ENCODE results near the gene NDUFA11.

The NDUFA11 gene

GRCh38 chr19:5903624-5904351 is at the start of gene NDUFA11:
Gene NDUFA11 (minus strand): TSS chr19:5903790. CDS start chr19:5903708, 82 bp downstream.
- no peak for DNase-seq (ENCODE audit: low read depth, low spot score)
- peak within 1 kb of the TSS; percentile 87 for H3K27ac ChIP-seq

DNA sequence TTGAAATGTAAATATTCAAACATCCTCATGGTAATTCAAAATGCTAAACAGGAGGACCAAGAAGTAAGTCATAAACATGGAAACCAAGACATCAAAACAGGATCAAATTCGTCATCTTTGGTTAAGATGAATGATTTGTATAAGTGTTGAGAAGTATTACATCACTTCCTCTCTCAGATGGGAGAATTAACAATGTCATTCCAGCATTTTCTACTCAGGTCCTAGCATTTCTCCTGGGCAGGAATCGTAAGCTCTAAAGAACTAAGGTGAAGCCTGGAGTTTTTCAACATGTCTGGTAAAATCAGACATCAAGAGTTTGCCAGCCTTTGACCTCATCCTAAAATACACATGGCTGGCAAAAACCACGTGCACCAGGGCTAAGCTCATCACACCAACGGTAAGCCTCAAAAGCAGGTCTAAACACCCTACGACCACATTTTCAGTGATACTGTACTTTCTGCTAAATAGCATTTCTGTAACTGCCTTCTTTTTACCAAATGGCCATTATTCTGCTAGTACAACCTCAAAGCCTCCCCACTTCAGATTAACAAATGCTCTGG is 49.5 kb upstream of the NDUFA11 start:
- no peak for DNase-seq (ENCODE audit: low read depth, low spot score)
- peak overlapping the region; percentile 76 for H3K27ac ChIP-seq

DNA sequence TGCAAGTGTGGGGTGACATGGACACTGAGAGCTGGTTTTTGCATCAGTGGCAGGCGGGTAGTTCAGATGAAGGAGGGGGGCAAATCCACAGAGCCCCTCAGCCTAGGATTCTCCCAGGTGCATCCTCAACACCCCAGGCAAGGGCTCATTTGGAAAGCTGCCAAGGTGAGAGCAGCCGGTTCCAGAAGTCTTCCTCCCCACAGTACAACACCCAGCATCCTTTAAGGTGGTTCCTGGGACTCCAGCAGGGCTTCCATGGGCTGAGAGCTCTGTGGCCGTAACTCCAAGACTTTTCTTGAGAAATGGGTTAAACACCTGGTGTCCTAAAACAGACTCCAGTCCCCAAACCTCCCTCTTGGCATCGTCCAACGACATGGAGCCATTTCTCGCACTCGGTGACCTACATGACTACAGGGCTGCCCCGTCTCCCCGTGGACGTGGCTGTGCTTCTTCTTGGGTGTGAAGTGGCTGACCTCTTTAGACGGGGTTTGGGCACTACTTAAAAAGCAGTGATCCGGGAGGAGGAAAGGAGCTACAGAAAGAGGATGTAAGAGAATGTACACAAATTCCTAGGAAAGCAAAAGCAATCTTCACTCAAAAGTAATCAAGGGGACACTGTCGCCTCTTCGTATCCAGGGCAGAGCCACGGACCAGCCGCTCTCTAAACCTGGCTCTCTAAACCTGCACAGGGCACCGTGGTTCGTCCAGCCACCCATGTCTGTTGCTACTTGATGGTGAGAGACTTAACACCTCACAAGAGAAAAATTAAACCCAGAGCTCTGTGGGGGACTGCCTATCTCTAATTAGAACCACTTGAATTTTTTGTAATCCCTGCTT is 48.8 kb upstream of the NDUFA11 start:
- H3K27ac ChIP-seq: peak overlapping the region; percentile 76
- no peak for DNase-seq (ENCODE audit: low read depth, low spot score)

- no peak for DNase-seq (ENCODE audit: low read depth, low spot score)
- no peak overlapping the region for H3K27ac ChIP-seq
These were observed 47.8 kb upstream of the NDUFA11 start for GRCh38 chr19:5951338-5951861.

DNA sequence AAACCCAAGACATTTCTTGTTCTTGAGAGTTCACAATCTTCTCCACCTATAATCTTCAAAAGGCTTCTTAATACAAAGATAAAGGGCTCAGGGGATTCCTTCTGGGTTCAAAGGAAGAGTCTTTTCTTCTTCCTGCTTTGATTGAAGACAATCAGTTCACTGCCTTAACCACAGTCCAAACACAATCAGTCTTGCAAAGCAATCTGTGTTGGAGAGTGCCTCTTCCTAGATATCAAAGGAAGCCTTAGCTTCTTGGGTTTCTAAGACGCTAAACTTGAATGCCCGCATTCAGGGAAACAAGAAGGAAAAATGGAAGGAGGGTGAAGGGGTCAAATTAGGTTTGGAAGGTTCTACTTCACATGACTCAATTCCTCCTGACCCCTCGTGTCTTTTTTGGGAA is 47.2 kb upstream of the NDUFA11 start:
- no peak for DNase-seq (ENCODE audit: low read depth, low spot score)
- no peak overlapping the region for H3K27ac ChIP-seq

DNA sequence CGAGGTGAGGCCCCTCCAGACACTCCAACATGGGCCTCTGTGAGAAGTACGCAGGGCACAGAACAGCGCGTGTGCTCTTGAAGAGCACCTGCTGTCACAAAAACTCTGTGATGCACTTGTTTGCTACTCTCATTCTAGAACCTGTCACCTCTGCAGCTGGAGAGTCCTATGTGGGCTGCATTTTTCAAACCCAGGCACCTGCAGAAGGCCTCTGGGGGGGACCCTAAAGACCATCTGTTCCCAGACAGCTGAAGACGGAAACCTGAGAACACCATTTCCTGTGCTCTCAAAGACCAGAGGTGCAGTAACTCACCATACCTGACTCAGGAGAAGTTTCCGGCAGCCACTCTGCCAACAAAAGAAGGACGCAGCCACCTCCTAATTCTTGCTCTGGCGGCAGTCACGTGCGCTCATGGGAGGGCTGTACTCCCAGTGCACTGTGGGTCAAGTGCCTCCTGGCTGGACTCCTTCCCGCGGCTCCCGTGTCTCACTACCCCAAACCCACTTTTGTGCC is 46.3 kb upstream of the NDUFA11 start:
- H3K27ac ChIP-seq: no peak overlapping the region
- no peak for DNase-seq (ENCODE audit: low read depth, low spot score)

DNA sequence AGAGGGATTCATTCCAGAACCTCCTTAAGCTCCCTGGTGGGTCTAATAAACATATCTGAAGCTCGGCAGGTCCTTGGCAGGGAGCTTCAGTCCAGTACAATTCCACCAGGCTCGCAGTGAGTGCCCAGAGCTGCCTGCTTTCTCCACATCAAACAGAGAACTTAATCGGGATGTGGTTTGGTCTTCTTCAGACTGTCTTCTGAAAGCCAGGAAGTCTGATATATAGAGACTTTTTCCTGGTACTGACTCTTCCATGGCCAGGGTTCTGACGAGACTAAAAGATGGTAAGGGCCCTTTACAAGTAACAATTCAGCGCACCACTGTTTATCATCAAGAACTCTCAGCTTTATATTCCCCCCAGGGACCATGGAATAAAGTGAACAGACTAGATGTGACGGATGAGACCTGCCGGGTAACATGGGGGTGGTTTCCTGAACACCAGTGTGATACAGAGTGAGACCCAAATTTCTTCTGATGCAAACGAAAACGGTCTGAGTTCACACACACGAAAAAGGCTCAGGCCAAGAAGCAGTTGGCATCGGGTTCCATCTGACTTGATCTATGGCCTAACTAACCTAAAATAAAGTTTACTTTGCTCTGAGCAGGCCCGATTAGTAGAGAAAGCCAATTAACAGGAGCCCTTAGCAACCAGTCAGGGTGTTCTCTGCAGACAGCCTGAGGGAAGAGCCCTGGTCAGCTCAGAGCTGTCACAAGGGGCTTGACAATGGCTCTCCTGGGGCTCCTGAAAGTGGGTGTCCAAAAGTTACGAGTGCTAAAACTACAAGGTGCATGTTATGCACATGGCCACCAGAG is 45.4 kb upstream of the NDUFA11 start:
- no peak overlapping the region for H3K27ac ChIP-seq
- no peak for DNase-seq (ENCODE audit: low read depth, low spot score)

GRCh38 chr19:5947435-5947834 is 43.8 kb upstream of the NDUFA11 start:
- H3K27ac ChIP-seq: no peak overlapping the region
- DNase-seq (ENCODE audit: low read depth, low spot score): no peak

GRCh38 chr19:5943623-5944022 is 40.0 kb upstream of the NDUFA11 start:
- DNase-seq (ENCODE audit: low read depth, low spot score): no peak
- H3K27ac ChIP-seq: no peak overlapping the region

DNA sequence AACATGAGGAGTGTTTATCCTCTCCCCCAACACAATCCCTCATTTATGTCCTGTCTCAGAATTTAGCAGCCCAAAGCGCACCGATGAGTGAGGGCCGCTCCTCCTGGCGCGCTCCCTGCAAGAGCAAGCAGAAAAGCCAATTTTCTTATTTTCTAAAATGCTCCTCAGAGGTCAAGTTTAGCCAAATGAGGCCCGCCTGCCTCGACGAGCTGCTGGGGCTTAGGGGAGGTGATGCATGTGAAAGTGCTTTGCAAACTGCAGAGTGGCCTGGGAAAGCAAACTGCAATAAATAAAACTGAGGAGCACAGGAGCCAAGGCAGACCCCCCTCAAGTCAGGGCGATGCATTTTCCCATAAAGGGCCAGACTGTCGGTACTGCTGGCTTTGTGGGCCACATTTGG is 39.5 kb upstream of the NDUFA11 start:
- DNase-seq (ENCODE audit: low read depth, low spot score): no peak
- no peak overlapping the region for H3K27ac ChIP-seq

DNA sequence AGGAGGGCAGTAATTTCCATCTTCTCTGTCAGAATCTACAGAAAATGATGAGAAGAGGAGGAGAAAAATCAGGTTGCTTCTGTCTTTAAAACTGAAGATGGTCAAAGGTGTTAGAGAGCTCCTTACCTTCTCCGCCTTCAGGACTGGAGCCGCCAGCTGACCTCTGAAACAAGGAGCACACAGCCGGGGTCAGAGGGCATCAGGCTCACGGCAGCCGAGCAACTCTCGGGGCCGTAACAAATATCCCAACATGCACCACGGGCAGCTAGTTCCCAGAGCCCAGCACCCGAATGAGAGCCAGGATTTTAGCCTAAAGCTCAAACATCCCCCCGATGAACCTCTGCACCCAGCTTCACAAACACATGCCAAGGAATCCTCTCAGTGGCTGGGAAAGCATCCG is 38.1 kb upstream of the NDUFA11 start:
- no peak for DNase-seq (ENCODE audit: low read depth, low spot score)
- no peak overlapping the region for H3K27ac ChIP-seq

DNA sequence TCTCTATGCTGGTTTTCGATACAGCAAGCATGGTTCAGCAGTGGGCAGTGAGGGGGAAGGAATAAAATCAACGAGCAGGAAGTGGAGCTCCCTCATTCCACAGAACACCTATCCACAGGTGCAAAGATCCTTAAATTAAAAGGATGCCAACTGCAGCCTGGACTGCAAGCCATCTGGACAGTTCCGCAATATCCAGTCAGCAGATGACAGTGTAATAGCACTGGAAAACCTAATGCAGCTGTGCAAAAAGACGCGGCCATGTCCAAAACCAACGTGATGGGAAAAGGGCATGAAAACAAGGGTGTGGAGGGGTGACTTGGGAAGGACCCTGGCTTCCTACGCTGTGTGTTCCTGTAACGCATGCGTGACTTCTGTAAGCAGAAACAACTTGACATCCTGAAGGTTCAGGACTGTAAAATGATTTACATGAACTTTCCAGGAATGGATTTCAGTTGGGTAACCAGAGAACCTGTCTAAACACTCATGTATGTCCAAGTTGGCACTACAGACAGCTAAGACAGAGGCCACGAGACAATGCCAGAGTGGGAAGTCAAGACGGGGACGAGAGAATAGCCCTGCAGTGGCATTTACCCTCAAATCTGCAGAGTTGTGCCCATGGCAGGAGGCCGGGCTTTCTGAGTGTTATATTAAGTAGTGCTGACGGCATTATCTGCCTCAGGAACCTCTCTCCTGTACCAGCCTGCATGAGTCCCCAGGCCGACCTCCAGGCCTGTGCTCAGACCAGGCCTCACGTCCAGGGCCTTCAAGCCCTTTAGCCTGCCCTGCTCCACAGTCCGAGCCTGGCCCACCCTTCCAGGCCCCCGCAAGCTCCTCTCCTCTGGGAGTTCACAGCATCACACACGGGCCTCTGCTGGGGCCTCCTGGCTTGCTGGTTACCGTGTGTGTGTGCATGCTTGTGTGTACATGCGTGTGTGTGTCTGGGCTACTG is 36.9 kb upstream of the NDUFA11 start:
- DNase-seq (ENCODE audit: low read depth, low spot score): no peak
- no peak overlapping the region for H3K27ac ChIP-seq

GRCh38 chr19:5937550-5937949 is 34.0 kb upstream of the NDUFA11 start:
- H3K27ac ChIP-seq: no peak overlapping the region
- no peak for DNase-seq (ENCODE audit: low read depth, low spot score)

- no peak overlapping the region for H3K27ac ChIP-seq
These were observed 32.7 kb upstream of the NDUFA11 start for GRCh38 chr19:5936292-5936592.

DNA sequence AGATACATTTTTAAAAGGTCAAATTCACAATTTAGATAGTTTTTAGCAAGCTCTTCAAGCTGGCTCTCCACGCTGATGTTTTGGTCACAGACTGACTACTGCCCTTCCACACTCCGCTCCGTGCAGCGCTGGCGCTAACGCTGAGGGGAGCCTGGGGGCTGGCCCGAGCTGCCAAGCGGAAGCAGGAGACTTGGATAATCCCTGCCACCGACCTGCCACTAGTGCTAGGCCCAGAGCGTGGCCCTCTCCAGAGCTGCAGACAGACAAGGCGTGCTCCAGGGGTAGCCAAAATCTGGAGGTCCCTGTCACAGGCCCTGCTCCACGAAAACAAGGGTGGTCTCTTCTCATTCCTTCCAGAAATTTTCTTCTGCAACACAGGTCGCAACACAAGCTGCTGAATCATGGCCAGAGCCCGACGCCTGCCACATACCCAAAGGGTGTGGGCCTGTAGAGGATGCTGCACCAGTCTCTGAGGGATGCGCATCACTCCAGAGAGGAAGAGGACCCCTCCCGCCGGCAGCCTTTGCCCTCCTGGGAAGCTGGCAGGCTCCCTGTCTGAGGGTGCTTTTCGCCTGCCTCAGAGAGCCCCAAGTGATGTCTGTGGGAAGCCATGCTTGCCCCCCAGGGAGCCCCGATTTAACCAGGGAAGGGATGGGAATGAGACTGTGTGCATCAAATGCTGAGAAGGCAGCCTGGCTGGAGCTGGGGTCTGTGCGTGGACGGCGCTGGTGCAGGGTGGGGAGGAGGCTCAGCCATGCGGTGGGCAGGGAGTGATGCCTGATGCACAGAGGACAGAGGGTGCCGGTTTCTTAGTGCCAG is 32.1 kb upstream of the NDUFA11 start:
- no peak overlapping the region for H3K27ac ChIP-seq
- no peak for DNase-seq (ENCODE audit: low read depth, low spot score)

More at GRCh38 chr19:5936292-5936592, 32.7 kb upstream of the NDUFA11 start:
- DNase-seq (ENCODE audit: low read depth, low spot score): no peak

DNA sequence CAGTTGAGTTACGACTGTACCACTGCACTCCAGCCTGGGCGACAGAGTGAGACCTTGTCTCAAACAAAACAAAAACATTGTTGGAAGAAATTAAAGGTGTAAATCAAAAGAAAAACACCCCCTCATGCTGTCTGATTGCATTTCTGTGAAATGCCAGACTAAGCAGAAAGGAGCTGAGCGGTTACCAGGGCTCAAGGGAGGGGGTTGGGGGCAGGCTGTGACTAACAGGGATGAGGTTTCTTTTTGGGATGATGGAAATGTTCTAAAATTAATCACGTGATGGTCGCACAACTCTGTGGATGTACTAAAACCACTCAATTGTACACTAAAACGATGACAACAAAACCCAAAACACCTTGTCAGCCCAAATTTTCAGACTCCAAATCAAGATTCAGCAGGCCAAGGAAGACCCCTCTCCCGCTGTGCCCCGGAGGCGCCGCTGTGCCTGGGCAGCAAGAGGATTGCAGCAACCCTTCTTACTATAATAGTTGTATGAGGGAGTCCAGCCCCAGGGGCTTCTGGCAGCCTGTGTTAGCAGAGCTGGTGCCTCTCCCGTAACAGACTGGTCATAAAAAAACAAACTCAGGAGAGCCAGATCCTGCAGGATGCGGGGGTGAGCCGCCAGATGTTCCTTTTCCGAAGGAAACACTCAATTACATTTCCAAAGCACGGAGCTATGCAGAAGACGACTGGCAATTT is 31.3 kb upstream of the NDUFA11 start:
- H3K27ac ChIP-seq: no peak overlapping the region
- no peak for DNase-seq (ENCODE audit: low read depth, low spot score)

DNA sequence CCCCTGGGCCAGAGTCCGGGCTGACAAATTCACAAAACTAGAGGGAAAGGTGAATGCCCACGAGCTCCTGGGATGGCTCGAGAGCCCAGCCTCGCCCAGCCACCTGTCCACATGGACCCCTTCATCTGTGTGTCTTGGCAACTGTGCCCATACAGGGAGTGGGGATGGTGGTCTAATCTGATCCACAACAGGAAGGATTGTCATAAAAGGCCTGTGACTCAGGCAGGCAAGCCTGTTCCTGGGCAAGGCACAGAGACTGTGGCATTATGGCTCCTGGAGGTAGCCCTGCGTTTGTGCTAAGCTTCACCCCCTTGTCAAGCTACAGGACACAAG is 30.4 kb upstream of the NDUFA11 start:
- H3K27ac ChIP-seq: no peak overlapping the region

More for the DNA sequence above, 30.4 kb upstream of the NDUFA11 start:
- DNase-seq (ENCODE audit: low read depth, low spot score): no peak

All from epithelial cell of prostate (primary cell).